Mesenteric fat pad (tissue), 1 donor: ENCODE results near the gene LHFPL2. TPM values are rescaled to one million over a fixed set of nuclear protein-coding genes. Genes with fewer than 3 reads are reported as not detected.

Experiments used
- DNase-seq: peaks from one replicate; pipeline ENCODE4 v3.0.0-alpha.2; 2020; ENCODE audit warnings: low spot score
- total RNA-seq: library from RNA; stranded (reverse); fragmentation: NEBNext Ultra II Directional; extraction: Animal tissue kit (Norgen Biotek cat#: 25700); gene quantifications from one replicate; pipeline ENCODE4 v1.2.1, GENCODE V29; 2021
- donor health status: DM: yes; HTN: yes; CAD: no.

Gene LHFPL2
- total RNA-seq, 1 donor from 2014 or later = 76.0 TPM

- no peak for DNase-seq
Measured at GRCh38 chr5:78576376-78576775, 72.2 kb downstream of the LHFPL2 start.

- no peak for DNase-seq
Measured at GRCh38 chr5:78574731-78575161, 73.8 kb downstream of the LHFPL2 start.

GRCh38 chr5:78574131-78574673 lies 74.4 kb downstream of the LHFPL2 start:
- DNase-seq = no peak

- DNase-seq = no peak
Measured at GRCh38 chr5:78573318-78573717, 75.3 kb downstream of the LHFPL2 start.

- no peak for DNase-seq
Measured at GRCh38 chr5:78570646-78571045, 77.9 kb downstream of the LHFPL2 start.

GRCh38 chr5:78569441-78569840 lies 79.1 kb downstream of the LHFPL2 start:
- DNase-seq = no peak

GRCh38 chr5:78568676-78569075 lies 79.9 kb downstream of the LHFPL2 start:
- DNase-seq = no peak

GRCh38 chr5:78568212-78568611 lies 80.4 kb downstream of the LHFPL2 start:
- DNase-seq = no peak

GRCh38 chr5:78567617-78568016 lies 81.0 kb downstream of the LHFPL2 start:
- no peak for DNase-seq

GRCh38 chr5:78566747-78567425 lies 81.7 kb downstream of the LHFPL2 start:
- no peak for DNase-seq

- no peak for DNase-seq
Measured at GRCh38 chr5:78565395-78565794, 83.2 kb downstream of the LHFPL2 start.

GRCh38 chr5:78563621-78564020 lies 85.0 kb downstream of the LHFPL2 start:
- DNase-seq = no peak

GRCh38 chr5:78562714-78563330 lies 85.8 kb downstream of the LHFPL2 start:
- no peak for DNase-seq

- DNase-seq = no peak
Measured at GRCh38 chr5:78562001-78562400, 86.6 kb downstream of the LHFPL2 start.

GRCh38 chr5:78561261-78561660 lies 87.3 kb downstream of the LHFPL2 start:
- DNase-seq = no peak

- no peak for DNase-seq
Measured at GRCh38 chr5:78560000-78560855, 88.3 kb downstream of the LHFPL2 start.

- DNase-seq = no peak
Measured at GRCh38 chr5:78557601-78558000, 91.0 kb downstream of the LHFPL2 start.

- no peak for DNase-seq
Measured at GRCh38 chr5:78555870-78556269, 92.7 kb downstream of the LHFPL2 start.

GRCh38 chr5:78554670-78555069 lies 93.9 kb downstream of the LHFPL2 start:
- no peak for DNase-seq

- no peak for DNase-seq
Measured at GRCh38 chr5:78553580-78554353, 94.8 kb downstream of the LHFPL2 start.

- DNase-seq = no peak
Measured at GRCh38 chr5:78552729-78553342, 95.7 kb downstream of the LHFPL2 start.
